B cell (primary cell): ENCODE data around the gene DDX10. TPM values are rescaled to one million over a fixed set of nuclear protein-coding genes. Genes with fewer than 3 reads are reported as not detected.

ENCODE experiments used
- ATAC-seq: fragments of 200-7000 bp; cut with Tn5 transposase; one replicate; pipeline ENCODE4 v1.10.0; 2021; ENCODE audit warnings: low read depth, mild to moderate bottlenecking, moderate number of reproducible peaks, moderate library complexity
- CTCF ChIA-PET: fragments of 350-600 bp; sonication (Branson Sonifier 250); formaldehyde crosslinking; loops from one replicate; lab custom pipeline; 2021; ENCODE audit warnings: antibody characterized with exemption, inconsistent platforms; lab: Charles Lee
- POLR2A ChIA-PET: fragments of 350-600 bp; sonication (Branson Sonifier 250); formaldehyde crosslinking; loops from one replicate; lab custom pipeline; 2021; ENCODE audit warnings: antibody characterized with exemption; lab: Charles Lee
- DNase-seq: peaks from one replicate; pipeline ENCODE4 v3.0.0; 2013
- H2AFZ ChIP-seq: 2 replicates; pipeline ENCODE4 v1.6.1; 2012; ENCODE audit warnings: mild to moderate bottlenecking, low read depth, low read length; ENCODE audit not compliant: insufficient read depth, poor library complexity, severe bottlenecking
- H3K27ac ChIP-seq, 2 donors: 1 replicate in 1 of 2; 2 replicates in 1 of 2; pipeline ENCODE4 v1.5.1; 2012 to 2013; ENCODE audit warnings: low read length in 2 of 2, mild to moderate bottlenecking in 2 of 2, moderate library complexity in 1 of 2
- H3K27me3 ChIP-seq, 4 experiments: fragments of 200-600 bp in 1 of 4; sonication (generic) in 1 of 4; replicated peaks in 1 of 4; 1 replicate in 2 of 4; 2 replicates in 2 of 4; pipeline versions ENCODE4 v1.6.1 to v1.7.0; 2013 to 2016; ENCODE audit warnings: low read length in 3 of 4, mild to moderate bottlenecking in 2 of 4, mixed read lengths in 1 of 4, moderate library complexity in 1 of 4; ENCODE audit not compliant: insufficient read depth in 4 of 4, control insufficient read depth in 3 of 4; ENCODE audit errors: control extremely low read depth in 1 of 4
- H3K36me3 ChIP-seq, 2 experiments: replicated peaks in 1 of 2; 1 replicate in 1 of 2; 2 replicates in 1 of 2; pipeline versions ENCODE4 v1.6.1 to v1.7.1; 2013; ENCODE audit warnings: low read length in 1 of 2; ENCODE audit not compliant: insufficient read depth in 2 of 2, control insufficient read depth in 1 of 2; ENCODE audit errors: control extremely low read depth in 1 of 2, extremely low read depth in 1 of 2
- H3K4me1 ChIP-seq, 2 donors: fragments of 200-600 bp in 1 of 2; sonication (generic) in 1 of 2; 1 replicate in 1 of 2; 2 replicates in 1 of 2; pipeline versions ENCODE4 v1.5.1 to v1.6.1; 2013 to 2017; ENCODE audit warnings: low read length in 2 of 2; ENCODE audit not compliant: control insufficient read depth in 2 of 2, insufficient read depth in 2 of 2
- H3K4me2 ChIP-seq: replicated peaks from 2 replicates; pipeline ENCODE3; 2012; ENCODE audit warnings: mild to moderate bottlenecking, low read depth, low read length; ENCODE audit not compliant: poor library complexity, severe bottlenecking
- H3K4me3 ChIP-seq, 5 experiments: fragments of 200-600 bp in 1 of 5; sonication (generic) in 1 of 5; 1 replicate in 3 of 5; 2 replicates in 2 of 5; pipeline versions ENCODE4 v1.5.1 to v1.7.0; 2011 to 2016; ENCODE audit warnings: low read length in 4 of 5, mild to moderate bottlenecking in 4 of 5, low read depth in 2 of 5, control low read depth in 1 of 5, moderate library complexity in 1 of 5; ENCODE audit not compliant: insufficient read depth in 1 of 5; ENCODE audit errors: control extremely low read depth in 1 of 5, extremely low read depth in 1 of 5
- H3K79me2 ChIP-seq: fragments of 200-600 bp; sonication (generic); one replicate; pipeline ENCODE4 v1.6.0; 2016; ENCODE audit warnings: low read length; ENCODE audit not compliant: control insufficient read depth, insufficient read depth
- H3K9ac ChIP-seq: fragments of 200-600 bp; sonication (generic); 2 replicates; pipeline ENCODE4 v1.6.1; 2017; ENCODE audit warnings: mild to moderate bottlenecking, low read length, moderate library complexity
- H3K9me3 ChIP-seq, 3 donors: one replicate each; pipeline versions ENCODE4 v1.6.1 to v1.7.1; 2013; ENCODE audit warnings: low read length in 2 of 3; ENCODE audit not compliant: control insufficient read depth in 2 of 3, insufficient read depth in 1 of 3; ENCODE audit errors: control extremely low read depth in 1 of 3
- H4K20me1 ChIP-seq: 2 replicates; pipeline ENCODE4 v1.6.0; 2012; ENCODE audit warnings: mild to moderate bottlenecking, low read length; ENCODE audit not compliant: insufficient read depth, control insufficient read depth, poor library complexity, severe bottlenecking
- H3K27ac Mint-ChIP-seq: one replicate; pipeline ENCODE4 v1.8.0; 2021; ENCODE audit warnings: mixed read lengths
- H3K27me3 Mint-ChIP-seq: one replicate; pipeline ENCODE4 v1.8.0; 2021; ENCODE audit warnings: mixed read lengths
- H3K4me1 Mint-ChIP-seq: one replicate; pipeline ENCODE4 v1.8.0; 2021; ENCODE audit warnings: mixed read lengths
- H3K4me3 Mint-ChIP-seq: one replicate; pipeline ENCODE4 v1.8.0; 2021; ENCODE audit warnings: mixed read lengths
- H3K9me3 Mint-ChIP-seq: one replicate; pipeline ENCODE4 v1.8.0; 2022; ENCODE audit warnings: mixed read lengths; ENCODE audit not compliant: insufficient read depth
- CTCF ChIP-seq: fragments of 200-600 bp; IDR thresholded peaks from one replicate; pipeline ENCODE4 v1.8.0; 2022; ENCODE audit warnings: antibody characterized with exemption, mild to moderate bottlenecking
- EZH2 ChIP-seq: IDR thresholded peaks from 2 replicates; pipeline ENCODE4 v1.6.1; 2012; ENCODE audit warnings: borderline replicate concordance, low read depth, mild to moderate bottlenecking, moderate library complexity, low read length; ENCODE audit not compliant: insufficient read depth, poor library complexity, severe bottlenecking
- WGBS: methylation state at CpG from one replicate; pipeline ENCODE4 v1.1.5; 2013; ENCODE audit warnings: missing lambda C conversion rate; ENCODE audit not compliant: insufficient coverage; 5-methylcytosine and 5-hydroxymethylcytosine counted together
- intact Hi-C: fragments of 100-400 bp; cut with micrococcal nuclease; formaldehyde crosslinking; loops from one replicate; pipeline ENCODE4 v1.10.0; 2022
- polyA plus RNA-seq: library from polyadenylated mRNA; depleted of rRNA; stranded (reverse); fragments of >200 nt; gene quantifications from 2 replicates; pipeline ENCODE4 v1.2.3, GENCODE V29; 2012
- total RNA-seq, 2 donors: library from RNA; stranded (reverse); fragments of 120-200 nt in 1 of 2; gene quantifications; 1 replicate in 1 of 2; 2 replicates in 1 of 2; pipeline versions ENCODE4 v1.2.3 to v1.2.4, GENCODE V29; 2013 to 2022

The DDX10 gene
- total and polyA plus RNA-seq, 2 donors (not counting 1 experiment from before 2014, with no cell fraction given) = 15.6 to 30.6 TPM

- H3K36me3 ChIP-seq = no peaks in the 10 kb centered on the region
- WGBS = no CpG with 5 or more reads among the region's 2 CpGs
- no peaks in the 10 kb centered on the region for H3K27me3 ChIP-seq
- Mint-ChIP-seq H3K4me3 (no peak overlapping the region), H3K27ac (no peak overlapping the region), H3K27me3 (no peaks in the 10 kb centered on the region), H3K4me1 (no peaks in the 10 kb centered on the region), H3K9me3 (no peaks in the 10 kb centered on the region)
- intact Hi-C loops = no loop called here
- H3K9me3 ChIP-seq = no peaks in the 10 kb centered on the region
- TF ChIP-seq CTCF (no peak), EZH2 (no peak)
- H3K4me1 ChIP-seq = no peaks in the 10 kb centered on the region
- ATAC-seq (no peak), DNase-seq (no peak)
- no peak overlapping the region for H2AFZ ChIP-seq
- no peak overlapping the region for H3K4me2 ChIP-seq
- no peak overlapping the region for H3K4me3 ChIP-seq
- H3K79me2 ChIP-seq = no peaks in the 10 kb centered on the region
- CTCF ChIA-PET = no interaction called here
- no peak overlapping the region for H3K9ac ChIP-seq
- no peak overlapping the region for H3K27ac ChIP-seq
- POLR2A ChIA-PET = no interaction called here
- H4K20me1 ChIP-seq = no peaks in the 10 kb centered on the region
These were observed 242.0 kb downstream of the DDX10 start for GRCh38 chr11:108906826-108907225.

GRCh38 chr11:108909041-108909440, 244.2 kb downstream of the DDX10 start:
- ATAC-seq (no peak), DNase-seq (no peak)
- H3K9me3 Mint-ChIP-seq = no peaks in the 10 kb centered on the region
- H3K27ac Mint-ChIP-seq = no peak overlapping the region
- intact Hi-C loops = no loop called here
- ChIA-PET CTCF (interaction anchor here (0.6 kb wide), 1 partner anchor 966 kb away, joined by 3 read pairs; no protein-coding TSS in a partner anchor), POLR2A (no interaction called here)
- Histone ChIP-seq H4K20me1 (no peaks in the 10 kb centered on the region), H3K4me2 (no peak overlapping the region), H3K79me2 (no peaks in the 10 kb centered on the region), H3K4me1 (no peaks in the 10 kb centered on the region), H3K36me3 (no peaks in the 10 kb centered on the region), H3K27me3 (no peaks in the 10 kb centered on the region), H3K9ac (no peak overlapping the region), H3K9me3 (no peaks in the 10 kb centered on the region), H3K4me3 (no peak overlapping the region), H3K27ac (no peak overlapping the region), H2AFZ (no peak overlapping the region)
- 100% methylated on average over 1 of the region's 5 CpGs for WGBS
- no peaks in the 10 kb centered on the region for H3K27me3 Mint-ChIP-seq
- no peaks in the 10 kb centered on the region for H3K4me1 Mint-ChIP-seq
- no peak overlapping the region for H3K4me3 Mint-ChIP-seq
- TF ChIP-seq CTCF = no peak
- no peak for TF ChIP-seq EZH2
